A172 (cell line): ENCODE data around the gene TBX2. TPM values are rescaled to one million over a fixed set of nuclear protein-coding genes. Genes with fewer than 3 reads are reported as not detected.
"Not testable (repeated sequence)": the region's sequence is repeated elsewhere in the genome, so short reads cannot be mapped to it uniquely, and the experiment has no call there.

Experiments used
- DNase-seq: peaks from one replicate; pipeline ENCODE4 v3.0.0-alpha.2; 2015; ENCODE audit warnings: low spot score
- total RNA-seq: library from RNA; depleted of rRNA; stranded (reverse); fragments of >200 nt; shearing (Covaris generic); gene quantifications from 2 replicates; pipeline ENCODE4 v1.2.3, GENCODE V29; 2014; rRNA removed

Gene TBX2
- total RNA-seq: 1.7 and 2.6 TPM in 2 replicates

- peak; percentile 84 for DNase-seq
Measured at GRCh38 chr17:61399131-61400065, at the start of gene TBX2. TBX2 (plus strand) TSS chr17:61399843; CDS start chr17:61400177, 334 bp downstream.

- no peak for DNase-seq
Measured at GRCh38 chr17:61351745-61352407, 47.8 kb upstream of the TBX2 start.

- no peak for DNase-seq
Measured at GRCh38 chr17:61352408-61352770, 47.3 kb upstream of the TBX2 start.

- no peak for DNase-seq
Measured at GRCh38 chr17:61352781-61353491, 46.7 kb upstream of the TBX2 start.

GRCh38 chr17:61353615-61354014 lies 46.0 kb upstream of the TBX2 start:
- DNase-seq: no peak

GRCh38 chr17:61354895-61355874 lies 44.5 kb upstream of the TBX2 start:
- DNase-seq: no peak

GRCh38 chr17:61357061-61357460 lies 42.6 kb upstream of the TBX2 start:
- DNase-seq: not testable (repeated sequence)

GRCh38 chr17:61359513-61359912 lies 40.1 kb upstream of the TBX2 start:
- DNase-seq: not testable (repeated sequence)

- no peak for DNase-seq
Measured at GRCh38 chr17:61360318-61360943, 39.2 kb upstream of the TBX2 start.

GRCh38 chr17:61361084-61361483 lies 38.6 kb upstream of the TBX2 start:
- peak; percentile 49 for DNase-seq

GRCh38 chr17:61362396-61362795 lies 37.2 kb upstream of the TBX2 start:
- DNase-seq: no peak

- no peak for DNase-seq
Measured at GRCh38 chr17:61362852-61363600, 36.6 kb upstream of the TBX2 start.

GRCh38 chr17:61363601-61364462 lies 35.8 kb upstream of the TBX2 start:
- no peak for DNase-seq

GRCh38 chr17:61364463-61364846 lies 35.2 kb upstream of the TBX2 start:
- DNase-seq: no peak

GRCh38 chr17:61366076-61366714 lies 33.4 kb upstream of the TBX2 start:
- no peak for DNase-seq

- DNase-seq: no peak
Measured at GRCh38 chr17:61366715-61367413, 32.8 kb upstream of the TBX2 start.

- no peak for DNase-seq
Measured at GRCh38 chr17:61368049-61368831, 31.4 kb upstream of the TBX2 start.
